Inflammatory macrophage (primary cell): ENCODE measurements around the gene ZNF554.

Source experiments
- DNase-seq, 2 donors: peaks; one replicate each; pipeline ENCODE4 v3.0.0-alpha.2; 2020 to 2022

The ZNF554 gene

GRCh38 chr19:2834294-2834871, 14.7 kb downstream of the ZNF554 start:
- no peak for DNase-seq

GRCh38 chr19:2837430-2837829, 17.8 kb downstream of the ZNF554 start:
- no peak for DNase-seq

GRCh38 chr19:2840794-2841791, 21.4 kb downstream of the ZNF554 start, which contains the start of gene ZNF555:
Gene ZNF555 (plus strand): TSS chr19:2841475. CDS start chr19:2841573, 98 bp downstream.
- peak; percentile 99 to 100 for DNase-seq

DNA sequence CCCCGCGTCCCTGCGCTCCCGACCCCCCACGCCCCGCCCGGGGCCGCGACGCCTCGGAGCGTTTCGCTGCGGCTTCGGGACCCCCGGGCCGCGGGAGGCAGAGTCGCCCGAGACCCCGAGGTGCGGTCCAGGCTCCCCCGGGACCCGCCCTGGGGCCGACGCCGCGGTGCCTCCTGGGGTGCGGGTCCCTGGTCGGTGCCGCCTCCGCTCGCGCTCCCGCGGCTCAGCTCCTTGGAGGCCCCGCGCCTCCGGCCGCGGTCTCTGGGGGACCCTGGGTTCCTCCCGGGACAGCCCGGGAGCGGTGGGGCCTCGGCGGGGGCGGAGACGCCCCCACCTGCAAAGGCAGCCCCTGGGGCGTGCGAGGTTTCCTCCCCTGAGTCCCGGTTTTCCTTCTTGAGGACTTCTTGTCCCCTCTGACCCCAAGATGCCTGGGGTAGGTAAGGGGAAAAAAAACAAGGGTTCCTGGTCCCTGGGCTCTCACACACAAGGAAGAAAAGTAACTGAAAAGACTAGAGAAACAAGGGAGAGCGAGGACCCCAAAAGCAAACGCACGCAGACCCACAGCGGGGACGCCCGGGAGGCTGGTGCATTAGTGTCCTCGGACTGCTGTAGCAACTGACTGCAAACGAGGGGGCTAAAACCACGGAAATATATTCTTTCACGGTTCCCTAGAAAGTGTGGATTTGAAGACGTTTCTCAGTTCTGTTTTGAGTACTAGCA, 22.3 kb downstream of the ZNF554 start:
- no peak for DNase-seq

- DNase-seq, result no peak
Observed at GRCh38 chr19:2845107-2845506, 25.4 kb downstream of the ZNF554 start.

DNA sequence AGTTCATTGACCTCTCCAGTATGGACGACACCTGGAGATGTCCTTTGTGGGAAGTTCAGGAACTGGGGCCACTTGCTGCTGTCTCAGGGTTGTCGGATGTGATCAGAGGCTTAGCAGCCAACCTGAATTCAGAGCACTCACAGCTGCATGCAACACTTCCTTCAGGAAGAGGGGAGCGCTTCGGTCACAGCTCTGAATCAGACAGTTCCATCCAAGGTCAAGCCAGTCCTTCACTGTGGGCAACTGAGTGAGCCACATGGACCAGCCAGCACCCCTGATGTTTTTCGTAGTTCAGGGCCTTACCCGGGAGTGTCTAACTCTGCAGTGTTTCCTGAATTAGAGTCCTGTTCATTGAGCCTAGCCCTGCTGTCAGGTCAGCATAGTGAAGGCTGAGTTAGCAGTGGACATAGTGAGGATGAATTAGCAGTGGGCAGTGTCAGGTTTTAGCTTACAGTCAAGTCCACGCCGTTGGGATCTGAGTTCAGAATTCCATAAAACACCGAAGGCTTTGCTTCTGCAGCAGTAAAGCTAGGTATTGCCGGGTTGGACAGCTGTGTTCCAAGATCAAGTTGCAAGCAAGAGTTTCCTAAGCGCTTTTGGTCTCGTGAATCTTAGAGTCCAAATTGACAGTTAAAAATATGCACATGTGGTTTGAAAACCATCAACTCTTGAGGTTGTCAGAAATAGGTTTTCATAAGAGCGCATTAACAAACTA, 26.7 kb downstream of the ZNF554 start:
- no peak for DNase-seq

DNA sequence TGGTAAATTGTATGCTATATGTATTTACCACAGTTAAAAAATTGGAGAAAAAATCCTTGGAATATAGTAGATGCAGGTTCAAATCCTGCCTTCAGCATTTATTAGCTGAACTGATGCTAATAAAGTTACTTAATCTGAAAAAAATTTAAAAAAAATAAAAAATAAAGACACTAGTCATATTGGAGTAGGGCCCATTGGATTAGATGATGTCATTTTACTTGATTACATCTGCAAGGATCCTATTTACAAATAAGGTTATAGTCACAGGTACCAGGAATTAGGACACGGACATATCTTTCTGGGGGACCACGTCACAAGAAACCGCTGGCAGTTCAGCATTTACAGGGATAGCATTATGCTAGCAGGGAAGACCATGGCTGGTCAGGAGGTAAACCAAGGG, 27.8 kb downstream of the ZNF554 start:
- no peak for DNase-seq

- DNase-seq, result no peak
Observed at GRCh38 chr19:2848616-2849015, 28.9 kb downstream of the ZNF554 start.

DNA sequence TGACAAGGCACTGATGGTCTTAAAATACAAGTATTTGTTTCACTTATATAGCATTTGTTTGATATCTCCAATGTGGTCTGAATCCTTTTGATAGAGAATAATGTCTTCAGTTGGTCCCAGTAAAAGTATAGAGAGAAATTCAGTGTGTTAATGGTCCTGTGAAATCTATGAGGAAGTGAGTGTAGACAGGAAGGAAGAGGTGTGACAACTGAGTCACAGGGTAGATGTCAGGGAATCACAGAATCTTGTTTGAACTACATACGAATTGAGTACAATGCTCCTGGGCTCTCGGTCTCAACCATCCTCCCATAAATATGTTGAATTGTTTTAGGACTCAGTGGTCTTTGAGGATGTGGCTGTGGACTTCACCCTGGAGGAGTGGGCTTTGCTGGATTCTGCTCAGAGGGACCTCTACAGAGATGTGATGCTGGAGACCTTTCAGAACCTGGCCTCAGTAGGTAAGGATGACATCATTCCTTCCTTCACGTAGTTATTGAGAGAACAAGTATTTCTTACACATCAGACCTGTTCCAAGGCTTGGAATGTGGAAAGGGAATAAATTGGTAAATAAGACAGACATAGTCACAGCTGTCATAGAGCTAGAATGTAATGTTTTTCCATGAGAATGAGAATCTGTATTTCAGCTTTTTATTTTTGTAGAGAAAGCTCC, 30.7 kb downstream of the ZNF554 start:
- no peak for DNase-seq

- no peak for DNase-seq
Observed at GRCh38 chr19:2852598-2852997, 32.9 kb downstream of the ZNF554 start.

DNA sequence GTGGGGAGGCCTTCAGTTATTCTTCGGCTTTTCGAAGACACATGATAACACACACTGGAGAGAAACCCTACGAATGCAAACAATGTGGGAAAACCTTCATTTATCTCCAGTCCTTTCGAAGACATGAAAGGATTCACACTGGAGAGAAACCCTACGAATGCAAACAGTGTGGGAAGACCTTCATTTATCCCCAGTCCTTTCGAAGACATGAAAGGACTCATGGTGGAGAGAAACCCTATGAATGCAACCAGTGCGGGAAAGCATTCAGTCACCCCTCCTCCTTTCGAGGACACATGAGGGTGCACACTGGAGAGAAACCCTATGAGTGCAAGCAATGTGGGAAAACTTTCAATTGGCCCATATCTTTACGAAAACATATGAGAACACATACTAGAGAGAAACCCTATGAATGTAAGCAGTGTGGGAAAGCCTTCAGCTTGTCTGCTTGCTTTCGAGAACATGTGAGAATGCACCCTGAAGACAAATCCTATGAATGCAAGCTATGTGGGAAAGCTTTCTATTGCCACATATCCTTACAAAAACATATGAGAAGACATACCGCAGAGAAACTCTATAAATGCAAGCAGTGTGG, 33.4 kb downstream of the ZNF554 start:
- DNase-seq, result no peak

DNA sequence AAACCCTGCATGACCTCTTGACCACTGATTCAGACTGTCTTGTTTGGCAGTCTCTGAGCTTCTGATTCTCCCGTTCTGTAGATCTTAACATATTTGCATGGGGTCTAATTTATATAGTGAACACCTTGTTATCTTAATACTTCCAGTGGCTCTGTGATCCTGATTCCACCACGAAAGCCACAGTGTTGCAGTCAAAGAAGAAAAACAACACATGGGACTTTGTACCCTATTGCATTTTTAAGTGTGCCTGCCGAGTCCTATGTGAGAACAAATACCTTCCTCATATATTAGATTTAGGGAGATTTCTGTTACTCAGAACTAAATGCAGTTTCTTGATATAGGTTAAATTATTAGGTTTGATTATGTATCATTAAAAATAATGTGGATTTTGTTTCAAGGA, 35.2 kb downstream of the ZNF554 start:
- DNase-seq, result no peak

DNA sequence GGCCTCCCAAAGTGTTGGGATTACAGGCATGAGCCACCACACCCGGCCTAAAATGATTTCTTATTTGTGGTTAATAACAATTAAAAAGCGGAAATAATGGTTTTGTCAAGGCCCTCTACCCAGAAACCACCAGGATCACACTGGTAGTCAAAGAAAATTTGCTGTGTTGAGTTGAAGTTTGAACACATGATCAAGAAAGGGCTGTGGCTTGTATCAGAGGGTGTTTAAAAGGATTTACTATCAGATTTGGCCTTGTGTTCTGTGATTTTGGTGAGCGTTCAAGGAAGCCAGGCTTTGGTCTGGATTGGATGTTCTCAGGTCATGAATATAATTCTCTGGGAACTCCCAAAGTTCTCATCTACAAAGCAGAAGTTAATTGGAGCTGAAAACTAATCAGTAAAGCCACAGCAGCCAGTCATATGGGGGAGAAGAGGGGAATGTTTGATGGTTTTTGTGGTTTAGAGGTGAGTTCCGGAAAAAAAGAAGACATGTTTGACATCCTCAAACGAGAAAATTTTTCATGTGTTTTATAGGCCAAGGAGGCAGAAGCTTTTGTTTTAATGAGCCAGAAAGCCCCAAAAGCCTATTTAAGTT, 36.9 kb downstream of the ZNF554 start:
- DNase-seq, result no peak

- no peak for DNase-seq
Observed at GRCh38 chr19:2858864-2859263, 39.2 kb downstream of the ZNF554 start.

DNA sequence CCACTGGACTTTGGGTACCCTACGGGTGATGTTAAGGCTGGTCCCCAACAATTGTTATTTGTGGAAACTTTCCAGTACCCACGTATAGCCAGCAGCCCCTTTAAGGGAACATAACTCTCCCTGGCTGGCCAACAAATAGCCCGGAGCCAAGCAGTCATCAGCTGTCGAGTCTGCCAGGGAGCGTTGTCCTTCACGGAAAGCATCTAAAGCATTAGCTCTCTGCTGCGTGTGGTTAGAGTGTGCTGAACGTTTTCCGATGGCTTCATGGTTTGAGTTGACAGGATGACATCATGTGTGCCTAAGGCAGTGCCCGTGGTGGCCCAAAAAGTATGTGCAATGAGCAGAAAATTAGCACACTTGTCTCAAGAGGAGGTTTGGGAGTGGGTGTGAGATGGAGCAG, 44.1 kb downstream of the ZNF554 start:
- no peak for DNase-seq

DNA sequence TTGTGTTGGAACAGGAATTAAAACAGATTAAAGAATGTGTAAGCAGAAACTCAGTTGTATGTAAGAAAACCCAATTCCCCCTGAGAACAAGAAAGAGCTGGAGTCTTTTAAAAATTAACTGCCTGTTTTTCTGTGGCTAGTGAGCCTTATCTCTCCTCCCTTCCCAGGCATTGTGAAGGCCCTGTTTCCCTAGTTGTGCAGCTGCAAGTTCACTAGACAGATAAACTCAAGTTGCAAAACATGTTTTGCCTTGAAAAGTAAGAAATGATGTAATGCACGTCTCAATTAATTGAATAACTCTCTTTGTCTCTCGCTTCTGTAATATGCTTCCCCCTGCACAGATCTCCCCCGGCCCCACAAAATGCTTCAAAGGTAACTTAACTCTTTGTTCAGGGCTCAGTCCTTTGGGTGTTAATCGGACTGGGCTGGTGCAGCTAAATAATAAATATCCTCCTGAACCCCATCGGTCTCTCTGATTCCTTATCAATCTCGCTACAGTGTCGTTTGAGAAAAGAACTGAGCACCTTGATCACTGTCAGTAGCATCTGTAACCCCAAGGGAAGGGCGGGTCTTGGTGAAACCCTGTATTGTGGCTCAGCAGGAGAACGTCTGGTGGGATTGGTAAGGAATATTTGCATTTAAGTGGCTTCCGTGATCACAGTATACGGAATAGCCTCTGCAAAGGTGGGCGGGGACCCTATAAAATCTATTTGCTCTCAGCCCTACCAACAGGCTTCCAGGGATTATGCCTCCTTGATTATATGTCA, 45.8 kb downstream of the ZNF554 start:
- no peak for DNase-seq

- no peak for DNase-seq
Observed at GRCh38 chr19:2866495-2867024, 46.9 kb downstream of the ZNF554 start.

DNA sequence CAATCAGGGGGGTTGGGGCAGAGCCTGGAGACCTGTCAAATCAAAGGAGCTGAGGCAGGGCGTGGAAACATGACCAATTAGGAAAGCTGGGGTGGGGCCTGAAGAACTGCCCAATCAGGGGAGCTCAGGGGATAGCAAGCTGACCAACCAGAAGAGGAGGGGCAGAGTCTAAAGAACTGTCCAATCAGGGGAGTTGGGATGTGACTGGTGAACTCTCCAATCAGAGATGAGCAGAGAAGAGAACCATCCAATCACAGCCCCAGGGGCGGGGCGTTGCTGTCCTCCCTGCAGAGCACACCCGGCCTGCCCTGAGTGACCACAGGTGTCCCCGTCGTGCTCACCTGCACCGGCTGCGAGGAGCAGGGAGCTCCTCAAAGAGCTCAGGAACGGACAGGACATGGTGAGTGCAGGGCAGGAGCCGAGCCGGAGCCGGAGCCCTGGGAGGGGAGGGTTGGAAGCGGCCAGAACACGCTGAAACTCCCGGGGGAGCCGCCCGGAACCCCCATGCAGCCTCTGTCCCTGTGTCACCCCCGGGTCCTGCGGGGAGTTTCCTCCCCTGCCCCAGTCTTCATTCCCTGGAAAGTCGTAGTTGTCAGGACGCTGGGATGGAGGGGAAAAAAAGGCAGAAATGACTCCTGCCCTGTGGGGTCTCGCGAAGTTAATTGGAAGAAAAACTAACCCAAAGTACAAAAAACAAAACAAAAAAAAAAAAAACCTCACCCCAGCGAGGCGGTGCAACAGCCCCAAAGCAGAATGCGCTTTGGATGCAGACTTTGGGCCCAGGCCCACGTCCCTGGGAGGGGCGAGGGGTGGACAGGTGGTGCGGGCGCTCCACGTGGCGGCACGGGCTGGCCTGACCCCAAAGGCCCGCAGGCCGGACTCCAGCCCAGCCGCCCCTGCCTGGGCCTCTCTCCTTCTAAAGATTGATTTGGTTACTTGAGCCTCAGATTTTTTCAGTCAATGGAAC, 47.6 kb downstream of the ZNF554 start, which contains the start of gene ZNF556:
TSS of gene ZNF556 (plus strand) at position 311 of the 967 bp plus-strand sequence. CDS start at position 398, 87 bp downstream.
- DNase-seq, result no peak

DNA sequence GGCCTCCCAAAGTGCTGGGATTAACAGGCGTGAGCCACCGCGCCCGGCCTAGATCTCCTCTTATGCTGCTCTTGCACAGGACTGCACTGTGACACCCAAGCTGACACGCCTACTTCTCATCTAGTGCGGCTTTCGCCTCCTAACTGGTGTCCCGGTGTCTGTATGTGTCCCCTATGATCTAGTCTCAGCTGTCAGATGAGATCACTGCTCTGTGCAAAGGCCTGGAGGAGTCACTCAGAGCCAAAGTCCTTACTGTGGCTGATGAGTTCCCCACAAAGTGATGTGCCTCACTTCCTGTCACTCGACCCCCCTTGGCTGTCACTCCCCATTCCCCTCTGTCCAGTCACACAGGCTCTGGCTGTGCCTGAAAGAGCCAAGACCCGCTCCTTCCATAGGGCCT, 50.0 kb downstream of the ZNF554 start:
- peak in 1 of 2 donors; percentile 37 for DNase-seq
